ENCODE data around the gene GRAP.
A peak's percentile ranks its signal among the peaks of the same experiment; 100 is the strongest.
"Not testable (repeated sequence)": the region's sequence is repeated elsewhere in the genome, so short reads cannot be mapped to it uniquely, and the experiment has no call there.

Gene GRAP

GRCh38 chr17:19046782-19047375, at the start of gene GRAP:
GRAP (minus strand) TSS chr17:19046957; CDS start chr17:19046926, 31 bp downstream.
- not testable (repeated sequence) for DNase-seq

- peak; percentile 0 for DNase-seq
Measured at GRCh38 chr17:19093684-19094438, 47.1 kb upstream of the GRAP start.

- DNase-seq, result not testable (repeated sequence)
Measured at GRCh38 chr17:19092737-19093683, 46.3 kb upstream of the GRAP start.

GRCh38 chr17:19090058-19090772, 43.5 kb upstream of the GRAP start:
- DNase-seq, result not testable (repeated sequence)

GRCh38 chr17:19088804-19089685, 42.3 kb upstream of the GRAP start:
- not testable (repeated sequence) for DNase-seq

GRCh38 chr17:19077386-19077785, 30.6 kb upstream of the GRAP start:
- not testable (repeated sequence) for DNase-seq

- DNase-seq, result not testable (repeated sequence)
Measured at GRCh38 chr17:19076398-19077192, 29.8 kb upstream of the GRAP start.

- not testable (repeated sequence) for DNase-seq
Measured at GRCh38 chr17:19070318-19071168, 23.8 kb upstream of the GRAP start.

- not testable (repeated sequence) for DNase-seq
Measured at GRCh38 chr17:19064378-19064777, 17.6 kb upstream of the GRAP start.

GRCh38 chr17:19063326-19063956, 16.7 kb upstream of the GRAP start:
- not testable (repeated sequence) for DNase-seq

- not testable (repeated sequence) for DNase-seq
Measured at GRCh38 chr17:19062718-19063325, 16.1 kb upstream of the GRAP start.

GRCh38 chr17:19062009-19062717, 15.4 kb upstream of the GRAP start:
- not testable (repeated sequence) for DNase-seq

- not testable (repeated sequence) for DNase-seq
Measured at GRCh38 chr17:19055447-19055846, 8.7 kb upstream of the GRAP start.

GRCh38 chr17:19048826-19049225, 2.1 kb upstream of the GRAP start:
- DNase-seq, result not testable (repeated sequence)

- DNase-seq, result not testable (repeated sequence)
Measured at GRCh38 chr17:19047510-19047909, 753 bp upstream of the GRAP start.

GRCh38 chr17:19044643-19045042, 2.1 kb downstream of the GRAP start:
- not testable (repeated sequence) for DNase-seq

- DNase-seq, result not testable (repeated sequence)
Measured at GRCh38 chr17:19043032-19043431, 3.7 kb downstream of the GRAP start.

GRCh38 chr17:19042369-19042768, 4.4 kb downstream of the GRAP start:
- not testable (repeated sequence) for DNase-seq

All from fibroblast of skin of right quadriceps (primary cell).